SK-N-MC (cell line): ENCODE data around the gene GTF2IRD1.
A peak's percentile ranks its signal among the peaks of the same experiment; 100 is the strongest.
"Not testable (repeated sequence)": the region's sequence is repeated elsewhere in the genome, so short reads cannot be mapped to it uniquely, and the experiment has no call there.

Experiments
- DNase-seq: peaks from one replicate; pipeline ENCODE4 v3.0.0-alpha.2; 2011; ENCODE audit warnings: low read depth, low spot score
- H3K27ac ChIP-seq: fragments of 200-600 bp; sonication (generic); 2 replicates; pipeline ENCODE4 v1.5.1; 2016; ENCODE audit warnings: mixed run types
- H3K36me3 ChIP-seq: fragments of 200-600 bp; sonication (generic); 2 replicates; pipeline ENCODE4 v1.6.1; 2017; ENCODE audit warnings: antibody characterized with exemption, low read length, mixed read lengths; ENCODE audit not compliant: insufficient read depth
- H3K4me3 ChIP-seq: fragments of 200-600 bp; sonication (generic); 2 replicates; pipeline ENCODE4 v1.5.1; 2016
- H3K9ac ChIP-seq: fragments of 200-600 bp; sonication (generic); 2 replicates; pipeline ENCODE4 v1.8.0; 2017; ENCODE audit warnings: mixed run types, mixed read lengths; ENCODE audit not compliant: insufficient read length
- H3K9me3 ChIP-seq: fragments of 200-600 bp; sonication (generic); 2 replicates; pipeline ENCODE4 v1.6.1; 2017; ENCODE audit warnings: low read depth, mild to moderate bottlenecking, antibody characterized with exemption, low read length, moderate library complexity, mixed read lengths
- EZH2 ChIP-seq: fragments of 200-600 bp; sonication (generic); IDR thresholded peaks from one replicate; pipeline ENCODE4 v1.6.1; 2017; ENCODE audit warnings: antibody characterized with exemption
- FOXP2 ChIP-seq: optimal IDR thresholded peaks from 2 replicates; pipeline ENCODE3; 2011; ENCODE audit warnings: mild to moderate bottlenecking, moderate library complexity; ENCODE audit not compliant: insufficient read depth; ENCODE audit errors: extremely low read length, control extremely low read depth
- POLR2AphosphoS5 ChIP-seq: IDR thresholded peaks from 2 replicates; pipeline ENCODE4 v1.6.1; 2012; ENCODE audit warnings: mild to moderate bottlenecking, low read depth, low read length, borderline replicate concordance

Gene GTF2IRD1

DNA sequence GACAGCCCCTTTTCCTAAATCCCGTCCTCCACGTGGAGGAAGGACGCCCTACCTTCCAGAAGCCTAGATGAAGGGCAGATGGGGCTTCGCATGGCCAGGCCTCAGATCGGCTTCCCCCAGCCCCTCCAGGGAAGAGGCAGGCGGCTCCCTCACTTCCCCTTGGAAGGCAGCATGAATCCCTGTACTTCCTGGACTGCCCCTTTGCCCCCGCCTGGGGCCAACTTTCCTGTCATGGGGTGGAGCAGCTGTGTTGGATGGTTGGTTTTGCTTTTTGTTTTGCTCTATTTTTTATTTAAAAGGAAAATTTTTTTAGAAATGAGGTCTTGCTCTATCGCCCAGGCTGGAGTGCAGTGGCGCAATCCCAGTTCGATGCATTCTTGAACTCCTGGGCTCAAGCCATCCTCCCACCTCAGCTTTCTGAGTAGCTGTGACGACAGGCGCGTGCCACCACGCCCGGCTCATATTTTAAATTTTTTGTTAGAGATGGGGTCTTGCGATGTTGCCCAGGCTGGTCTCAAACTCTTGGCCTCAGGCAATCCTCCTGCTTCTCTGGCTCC, 27.2 kb downstream of the GTF2IRD1 start:
- H3K9me3 ChIP-seq = no peaks in the 10 kb centered on the region
- H3K9ac ChIP-seq = peak overlapping the region; percentile 8
- DNase-seq = no peak
- no peak overlapping the region for H3K4me3 ChIP-seq
- no peak for TF ChIP-seq POLR2AphosphoS5
- TF ChIP-seq FOXP2 = no peak
- TF ChIP-seq EZH2 = no peak
- peak overlapping the region; percentile 94 for H3K27ac ChIP-seq
- H3K36me3 ChIP-seq = no peaks in the 10 kb centered on the region

- Histone ChIP-seq H3K27ac (peak overlapping the region; percentile 94), H3K4me3 (no peak overlapping the region), H3K9ac (no peak overlapping the region), H3K9me3 (no peaks in the 10 kb centered on the region), H3K36me3 (no peaks in the 10 kb centered on the region)
- no peak for DNase-seq
- TF ChIP-seq FOXP2 (no peak), POLR2AphosphoS5 (no peak), EZH2 (no peak)
Measured at GRCh38 chr7:74481458-74482196, 27.9 kb downstream of the GTF2IRD1 start.

- Histone ChIP-seq H3K27ac (peak overlapping the region; percentile 94), H3K4me3 (no peak overlapping the region), H3K36me3 (no peaks in the 10 kb centered on the region), H3K9me3 (no peaks in the 10 kb centered on the region), H3K9ac (no peak overlapping the region)
- DNase-seq = no peak
- no peak for TF ChIP-seq POLR2AphosphoS5
- no peak for TF ChIP-seq EZH2
- TF ChIP-seq FOXP2 = no peak
Measured at GRCh38 chr7:74482197-74482467, 28.4 kb downstream of the GTF2IRD1 start.

- Histone ChIP-seq H3K27ac (peak overlapping the region; percentile 94), H3K9ac (peak overlapping the region; percentile 40), H3K36me3 (no peaks in the 10 kb centered on the region), H3K4me3 (peak overlapping the region; percentile 24), H3K9me3 (no peaks in the 10 kb centered on the region)
- TF ChIP-seq FOXP2 (no peak), POLR2AphosphoS5 (no peak), EZH2 (no peak)
- DNase-seq = peak; percentile 66
Measured at GRCh38 chr7:74482629-74483401, 29.1 kb downstream of the GTF2IRD1 start.

DNA sequence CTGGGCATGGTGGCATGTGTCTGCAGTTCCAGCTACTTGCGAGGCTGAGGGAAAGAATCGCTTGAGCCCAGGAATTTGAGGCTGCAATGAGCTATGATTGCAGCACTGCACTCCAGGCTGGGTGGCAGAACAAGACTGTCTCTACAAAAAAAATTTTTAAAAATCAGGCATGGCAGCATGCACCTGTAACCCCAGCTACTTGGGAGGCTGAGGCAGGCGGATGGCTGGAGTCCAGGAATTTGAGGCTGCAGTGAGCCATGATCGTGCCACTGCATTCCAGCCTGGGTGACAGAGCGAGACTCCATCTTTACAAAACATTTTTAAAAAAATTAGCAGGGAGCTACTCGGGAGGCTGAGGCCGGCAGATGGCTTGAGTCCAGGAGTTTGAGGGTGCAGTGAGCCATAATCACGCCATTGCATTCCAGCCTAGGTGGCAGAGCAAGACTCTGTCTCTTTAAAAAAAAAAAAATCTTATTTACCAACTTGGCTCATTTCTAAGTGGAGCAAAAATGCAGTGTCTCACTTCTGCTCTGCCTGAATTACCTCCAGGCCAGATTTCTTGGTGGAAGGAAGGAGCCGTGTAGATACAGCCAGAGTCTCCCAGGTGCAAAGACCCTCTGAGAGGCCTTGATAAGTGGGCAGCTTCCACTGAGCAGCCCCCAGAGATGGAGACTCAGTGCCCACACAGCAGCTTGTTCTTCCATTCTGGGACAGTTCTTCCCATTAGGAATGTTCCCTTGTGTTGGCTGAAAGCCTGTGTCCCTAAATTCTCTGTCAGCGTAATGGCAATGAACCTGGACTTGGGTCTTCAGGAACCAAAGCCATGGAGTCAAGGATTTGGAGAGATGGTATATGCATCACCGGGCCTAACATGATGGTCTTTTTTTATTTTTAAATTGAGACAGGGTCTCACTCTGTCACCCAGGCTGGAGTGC, 30.0 kb downstream of the GTF2IRD1 start:
- peak overlapping the region; percentile 17 for H3K9ac ChIP-seq
- no peaks in the 10 kb centered on the region for H3K9me3 ChIP-seq
- no peak for TF ChIP-seq EZH2
- TF ChIP-seq FOXP2 = no peak
- no peak for TF ChIP-seq POLR2AphosphoS5
- no peak for DNase-seq
- H3K4me3 ChIP-seq = peak overlapping the region; percentile 47
- H3K27ac ChIP-seq = peak overlapping the region; percentile 94
- H3K36me3 ChIP-seq = no peaks in the 10 kb centered on the region

DNA sequence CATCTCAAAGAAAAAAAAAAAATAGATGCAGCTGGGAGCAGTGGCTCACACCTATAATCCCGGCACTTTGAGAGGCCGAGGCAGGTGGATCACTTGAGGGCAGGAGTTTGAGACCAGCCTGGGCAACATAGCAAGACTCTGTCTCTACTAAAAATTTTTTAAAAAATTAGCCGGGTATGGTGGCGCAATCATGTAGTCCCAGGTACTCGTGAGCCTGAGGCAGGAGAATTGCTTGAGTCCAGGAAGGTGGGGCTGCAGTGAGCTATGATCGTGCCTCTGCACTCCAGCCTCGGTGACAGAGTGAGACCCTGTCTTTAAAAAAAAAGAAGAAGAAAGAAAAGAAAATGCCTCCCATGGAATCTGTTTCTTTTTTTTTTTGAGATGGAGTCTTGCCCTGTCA, 31.9 kb downstream of the GTF2IRD1 start:
- no peaks in the 10 kb centered on the region for H3K9me3 ChIP-seq
- no peak for DNase-seq
- H3K27ac ChIP-seq = no peak overlapping the region
- TF ChIP-seq EZH2 (no peak), POLR2AphosphoS5 (no peak), FOXP2 (no peak)
- H3K9ac ChIP-seq = no peak overlapping the region
- H3K4me3 ChIP-seq = no peak overlapping the region
- no peaks in the 10 kb centered on the region; the same call in 1 of the 2 replicates for H3K36me3 ChIP-seq

GRCh38 chr7:74488518-74489030, 34.9 kb downstream of the GTF2IRD1 start:
- H3K4me3 ChIP-seq, DNase-seq, H3K27ac ChIP-seq, H3K9ac ChIP-seq, H3K9me3 ChIP-seq, H3K36me3 ChIP-seq: not testable (repeated sequence)
